Measurements from ENCODE around the gene KCND3.

- no peak for TF ChIP-seq GATA2 (IDR thresholded peaks at IDR 0.05; ENCODE audit: low read depth, low read length)
- TF ChIP-seq GATA3 (IDR thresholded peaks at IDR 0.05; ENCODE audit: low read depth, low read length) = no peak
These were observed 184.7 kb downstream of the KCND3 start for GRCh38 chr1:111804776-111805175.
